Hematopoietic multipotent progenitor cell (in vitro differentiated cells): ENCODE measurements around the gene GDAP2. TPM values are rescaled to one million over a fixed set of nuclear protein-coding genes. Genes with fewer than 3 reads are reported as not detected.
"Not testable (repeated sequence)": the region's sequence is repeated elsewhere in the genome, so short reads cannot be mapped to it uniquely, and the experiment has no call there.

Experiments used
- DNase-seq, 3 donors: peaks; one replicate each; pipeline ENCODE4 v3.0.0-alpha.2; 2011 to 2015; ENCODE audit warnings: low read depth in 2 of 3, low spot score in 2 of 3
- total RNA-seq: library from RNA; depleted of rRNA; stranded (reverse); fragments of >200 nt; gene quantifications from one replicate; pipeline ENCODE4 v1.2.3, GENCODE V29; 2012

Gene GDAP2
- 9.2 TPM for total RNA-seq

GRCh38 chr1:117929343-117930172, at the start of gene GDAP2, which contains the start of gene WDR3:
Gene GDAP2, minus strand, starts transcription at chr1:117929621. Its CDS starts 9,264 bp downstream, at chr1:117920357.
Gene WDR3, plus strand, starts transcription at chr1:117929739. Its CDS starts 3,581 bp downstream, at chr1:117933320.
- DNase-seq = peak; percentile 82 to 98 (median 95)

- DNase-seq = no peak
These were observed 47.0 kb upstream of the GDAP2 start for GRCh38 chr1:117976381-117976780.

GRCh38 chr1:117971777-117972176, 42.4 kb upstream of the GDAP2 start:
- DNase-seq = no peak

GRCh38 chr1:117970252-117970651, 40.8 kb upstream of the GDAP2 start:
- no peak for DNase-seq

GRCh38 chr1:117967881-117968280, 38.5 kb upstream of the GDAP2 start:
- peak in 2 of 3 donors; percentile 6 to 59 for DNase-seq

GRCh38 chr1:117967477-117967876, 38.1 kb upstream of the GDAP2 start:
- DNase-seq = peak in 1 of 3 donors; percentile 2

GRCh38 chr1:117964290-117965038, 35.0 kb upstream of the GDAP2 start:
- DNase-seq = no peak

GRCh38 chr1:117959364-117959763, 29.9 kb upstream of the GDAP2 start:
- no peak for DNase-seq

GRCh38 chr1:117952386-117952785, 23.0 kb upstream of the GDAP2 start:
- no peak for DNase-seq

- DNase-seq = no peak
These were observed 12.9 kb upstream of the GDAP2 start for GRCh38 chr1:117942293-117942692.

- no peak for DNase-seq
These were observed 4.3 kb upstream of the GDAP2 start for GRCh38 chr1:117933769-117934168.

- DNase-seq = no peak
These were observed 3.2 kb upstream of the GDAP2 start for GRCh38 chr1:117932576-117932975.

- DNase-seq = peak in 1 of 3 donors; percentile 0
These were observed 1.1 kb upstream of the GDAP2 start for GRCh38 chr1:117930484-117930883.

GRCh38 chr1:117930173-117930447, 689 bp upstream of the GDAP2 start:
- no peak for DNase-seq

- DNase-seq = peak; percentile 4 to 74 (median 33)
These were observed 509 bp downstream of the GDAP2 start for GRCh38 chr1:117928881-117929342.

GRCh38 chr1:117925981-117926380, 3.4 kb downstream of the GDAP2 start:
- peak in 1 of 3 donors; percentile 18 for DNase-seq

- not testable (repeated sequence) for DNase-seq
These were observed 6.7 kb downstream of the GDAP2 start for GRCh38 chr1:117922717-117923116.

GRCh38 chr1:117921991-117922390, 7.4 kb downstream of the GDAP2 start:
- DNase-seq = no peak

GRCh38 chr1:117919376-117919775, 10.0 kb downstream of the GDAP2 start:
- DNase-seq = no peak

GRCh38 chr1:117911051-117911450, 18.4 kb downstream of the GDAP2 start:
- DNase-seq = no peak

- no peak for DNase-seq
These were observed 24.4 kb downstream of the GDAP2 start for GRCh38 chr1:117905019-117905418.

- no peak for DNase-seq
These were observed 24.9 kb downstream of the GDAP2 start for GRCh38 chr1:117904485-117904884.
